ENCODE measurements around the gene EXOC4. TPM values are rescaled to one million over a fixed set of nuclear protein-coding genes. Genes with fewer than 3 reads are reported as not detected.

Gene EXOC4
- total RNA-seq, 2 experiments from 2014 or later: 58.0 to 59.9 TPM

GRCh38 chr7:133412942-133413341, 160.1 kb downstream of the EXOC4 start:
- no peaks in the 10 kb centered on the region for H3K36me3 ChIP-seq (ENCODE audit: insufficient read depth, low read length)
- H3K27ac ChIP-seq (ENCODE audit: low read depth in 1 of 2, low read length in 2 of 2): no peak overlapping the region
- ChIA-PET POLR2A (no interaction called here), CTCF (no interaction called here)
- Mint-ChIP-seq H3K9me3 (no peaks in the 10 kb centered on the region), H3K4me1 (ENCODE audit: low read depth) (peaks cover 31% of the 10 kb centered on the region), H3K27me3 (no peaks in the 10 kb centered on the region), H3K27ac (no peak overlapping the region), H3K36me3 (ENCODE audit: low read depth) (peaks cover 3% of the 10 kb centered on the region), H3K4me3 (no peak overlapping the region)
- ATAC-seq (ENCODE audit: poor library complexity): no peak
- intact Hi-C loops (cut with DNase I, micrococcal nuclease): no loop called here
- H3K4me3 ChIP-seq (ENCODE audit: low read length): no peak overlapping the region
- H3K27me3 ChIP-seq (ENCODE audit: control insufficient read depth in 1 of 2, insufficient read depth in 2 of 2, low read length in 2 of 2): no peaks in the 10 kb centered on the region
- no peak for TF ChIP-seq CTCF (IDR thresholded peaks at IDR 0.05)
- no peak for DNase-seq
- no peaks in the 10 kb centered on the region for H3K4me1 ChIP-seq (ENCODE audit: insufficient read depth, low read length)
- H3K9me3 ChIP-seq (ENCODE audit: control insufficient read depth in 1 of 2, insufficient read depth in 1 of 2, low read length in 2 of 2): no peaks in the 10 kb centered on the region

DNA sequence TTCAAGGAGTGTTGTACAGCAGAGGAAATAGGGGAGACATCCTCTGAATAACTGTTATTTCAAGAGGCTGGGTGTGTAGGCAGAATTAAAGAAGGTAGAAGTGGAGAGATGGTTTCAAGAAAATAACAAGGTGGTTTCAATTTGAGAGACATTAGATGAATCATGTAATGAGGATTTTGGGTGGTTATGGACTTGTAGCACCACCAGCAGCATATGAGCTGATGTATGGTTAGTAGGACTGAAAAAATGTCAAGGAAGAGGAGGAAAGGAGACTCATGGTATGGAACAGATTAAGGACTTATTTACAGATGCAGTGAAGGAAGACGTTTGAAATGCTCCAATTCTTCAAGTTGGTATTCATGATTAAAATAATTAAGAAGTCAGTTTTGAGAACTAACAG, 166.2 kb downstream of the EXOC4 start:
- Histone ChIP-seq H3K4me1 (ENCODE audit: insufficient read depth, low read length) (no peaks in the 10 kb centered on the region), H3K27me3 (ENCODE audit: control insufficient read depth in 1 of 2, insufficient read depth in 2 of 2, low read length in 2 of 2) (no peaks in the 10 kb centered on the region), H3K27ac (ENCODE audit: low read depth in 1 of 2, low read length in 2 of 2) (no peak overlapping the region), H3K4me3 (ENCODE audit: low read length) (no peak overlapping the region), H3K9me3 (ENCODE audit: control insufficient read depth in 1 of 2, insufficient read depth in 1 of 2, low read length in 2 of 2) (peaks cover 0 to 8% of the 10 kb centered on the region in 2 experiments), H3K36me3 (ENCODE audit: insufficient read depth, low read length) (peaks cover 2% of the 10 kb centered on the region)
- H3K27ac Mint-ChIP-seq: no peak overlapping the region
- ChIA-PET CTCF (interaction anchor here (1.3 kb wide), 1 partner anchor 8 kb away, joined by 3 read pairs; no protein-coding TSS in a partner anchor), POLR2A (no interaction called here)
- H3K36me3 Mint-ChIP-seq (ENCODE audit: low read depth): peaks cover 20% of the 10 kb centered on the region
- H3K27me3 Mint-ChIP-seq: no peaks in the 10 kb centered on the region
- ATAC-seq (ENCODE audit: poor library complexity) (no peak), DNase-seq (no peak)
- H3K9me3 Mint-ChIP-seq: peaks cover 3% of the 10 kb centered on the region
- no peak for TF ChIP-seq CTCF (IDR thresholded peaks at IDR 0.05)
- H3K4me3 Mint-ChIP-seq: no peak overlapping the region
- H3K4me1 Mint-ChIP-seq (ENCODE audit: low read depth): peaks cover 10% of the 10 kb centered on the region
- intact Hi-C loops (cut with DNase I, micrococcal nuclease): no loop called here

- H3K4me3 Mint-ChIP-seq: no peak overlapping the region
Measured at GRCh38 chr7:133423618-133424017, 170.7 kb downstream of the EXOC4 start.

More at GRCh38 chr7:133423618-133424017, 170.7 kb downstream of the EXOC4 start:
- intact Hi-C loops (cut with DNase I, micrococcal nuclease): no loop called here
- no peak overlapping the region for H3K27ac Mint-ChIP-seq
- Histone ChIP-seq H3K4me3 (ENCODE audit: low read length) (no peak overlapping the region), H3K27me3 (ENCODE audit: control insufficient read depth in 1 of 2, insufficient read depth in 2 of 2, low read length in 2 of 2) (no peaks in the 10 kb centered on the region), H3K4me1 (ENCODE audit: insufficient read depth, low read length) (no peaks in the 10 kb centered on the region), H3K36me3 (ENCODE audit: insufficient read depth, low read length) (peaks cover 2% of the 10 kb centered on the region), H3K9me3 (ENCODE audit: control insufficient read depth in 1 of 2, insufficient read depth in 1 of 2, low read length in 2 of 2) (peaks cover 0 to 9% of the 10 kb centered on the region in 2 experiments), H3K27ac (ENCODE audit: low read depth in 1 of 2, low read length in 2 of 2) (no peak overlapping the region)
- ChIA-PET CTCF (no interaction called here), POLR2A (no interaction called here)
- peaks cover 3% of the 10 kb centered on the region for H3K9me3 Mint-ChIP-seq
- DNase-seq (no peak), ATAC-seq (ENCODE audit: poor library complexity) (no peak)
- H3K36me3 Mint-ChIP-seq (ENCODE audit: low read depth): peaks cover 36% of the 10 kb centered on the region
- H3K27me3 Mint-ChIP-seq: no peaks in the 10 kb centered on the region
- H3K4me1 Mint-ChIP-seq (ENCODE audit: low read depth): peaks cover 36% of the 10 kb centered on the region
- no peak for TF ChIP-seq CTCF (IDR thresholded peaks at IDR 0.05)
